CD4-positive, alpha-beta memory T cell (primary cell): ENCODE results near the gene SORCS2. TPM values are rescaled to one million over a fixed set of nuclear protein-coding genes. Genes with fewer than 3 reads are reported as not detected.

ENCODE experiments used
- CTCF ChIA-PET: fragments of 350-600 bp; sonication (Branson Sonifier 250); formaldehyde crosslinking; loops from one replicate; lab custom pipeline; 2021; ENCODE audit warnings: inconsistent platforms; ENCODE audit not compliant: partially characterized antibody; lab: Charles Lee
- POLR2A ChIA-PET: fragments of 350-600 bp; sonication (Branson Sonifier 250); formaldehyde crosslinking; loops from one replicate; lab custom pipeline; 2021; ENCODE audit not compliant: partially characterized antibody; lab: Charles Lee
- DNase-seq, 5 donors: peaks; one replicate each; pipeline versions ENCODE4 v3.0.0 to v3.0.0-alpha.2; 2020 to 2022; ENCODE audit warnings: mixed read lengths in 1 of 5
- H3K27ac ChIP-seq: one replicate; pipeline ENCODE4 v1.7.0; 2013; ENCODE audit warnings: low read depth, low read length
- H3K27me3 ChIP-seq: 2 replicates; pipeline ENCODE4 v1.7.0; 2013; ENCODE audit warnings: mild to moderate bottlenecking, low read length, moderate library complexity; ENCODE audit not compliant: insufficient read depth
- H3K36me3 ChIP-seq: 2 replicates; pipeline ENCODE4 v1.7.0; 2013; ENCODE audit warnings: mild to moderate bottlenecking, low read length, moderate library complexity; ENCODE audit not compliant: insufficient read depth
- H3K4me1 ChIP-seq: 2 replicates; pipeline ENCODE4 v1.7.0; 2013; ENCODE audit warnings: mild to moderate bottlenecking, low read length, moderate library complexity; ENCODE audit not compliant: insufficient read depth
- H3K4me3 ChIP-seq, 2 donors: one replicate each; pipeline ENCODE4 v1.7.0; 2013; ENCODE audit warnings: low read length in 2 of 2, mild to moderate bottlenecking in 1 of 2
- H3K9me3 ChIP-seq, 2 donors: one replicate each; pipeline ENCODE4 v1.7.0; 2013; ENCODE audit warnings: low read length in 2 of 2, control low read depth in 1 of 2; ENCODE audit not compliant: control insufficient read depth in 1 of 2
- H3K27ac Mint-ChIP-seq, 7 donors: one replicate each; pipeline ENCODE4 v1.8.0; 2020 to 2021; ENCODE audit warnings: mixed read lengths in 7 of 7, mild to moderate bottlenecking in 6 of 7, inconsistent platforms in 3 of 7, moderate library complexity in 3 of 7
- H3K27me3 Mint-ChIP-seq, 2 donors: one replicate each; pipeline ENCODE4 v1.8.0; 2020 to 2021; ENCODE audit warnings: mixed read lengths in 2 of 2
- H3K36me3 Mint-ChIP-seq, 2 donors: one replicate each; pipeline ENCODE4 v1.8.0; 2020 to 2021; ENCODE audit warnings: mixed read lengths in 2 of 2, inconsistent platforms in 1 of 2, mild to moderate bottlenecking in 1 of 2
- H3K4me1 Mint-ChIP-seq, 4 donors: one replicate each; pipeline ENCODE4 v1.8.0; 2020 to 2021; ENCODE audit warnings: mixed read lengths in 4 of 4, mild to moderate bottlenecking in 1 of 4
- H3K4me3 Mint-ChIP-seq, 8 donors: one replicate each; pipeline ENCODE4 v1.8.0; 2020 to 2021; ENCODE audit warnings: mixed read lengths in 8 of 8, mild to moderate bottlenecking in 7 of 8, moderate library complexity in 6 of 8, inconsistent platforms in 3 of 8
- H3K9me3 Mint-ChIP-seq, 8 donors: one replicate each; pipeline ENCODE4 v1.8.0; 2020 to 2021; ENCODE audit warnings: mixed read lengths in 8 of 8, mild to moderate bottlenecking in 5 of 8, inconsistent platforms in 3 of 8, moderate library complexity in 1 of 8
- intact Hi-C: fragments of 100-400 bp; cut with micrococcal nuclease; formaldehyde crosslinking; loops from one replicate; pipeline ENCODE4 v1.15.1; 2023
- polyA plus RNA-seq, 2 donors: library from polyadenylated mRNA; unstranded; fragments of 300-500 nt; fragmentation: Illumina TruSeq; gene quantifications; one replicate each; pipeline ENCODE4 v1.2.3, GENCODE V29; 2021
- total RNA-seq, 2 experiments: library from RNA; stranded (reverse); gene quantifications; one replicate each; pipeline ENCODE4 v1.2.3, GENCODE V29; 2021

SORCS2 gene
- total and polyA plus RNA-seq, 4 experiments from 2014 or later, result not detected

- Histone ChIP-seq H3K4me1 (no peaks in the 10 kb centered on the region), H3K36me3 (no peaks in the 10 kb centered on the region), H3K4me3 (no peak overlapping the region), H3K27ac (no peak overlapping the region), H3K27me3 (no peaks in the 10 kb centered on the region), H3K9me3 (no peaks in the 10 kb centered on the region)
- intact Hi-C loops, result no loop called here
- Mint-ChIP-seq H3K4me1 (no peaks in the 10 kb centered on the region), H3K27me3 (peaks cover 3 to 9% of the 10 kb centered on the region in 2 donors), H3K27ac (no peak overlapping the region), H3K9me3 (no peaks in the 10 kb centered on the region), H3K36me3 (no peaks in the 10 kb centered on the region), H3K4me3 (no peak overlapping the region)
- no peak for DNase-seq
- POLR2A ChIA-PET, result interaction anchor here (0.6 kb wide), 1 partner anchor 70 kb away, joined by 3 read pairs; no protein-coding TSS in a partner anchor
- CTCF ChIA-PET, result no interaction called here
Observed at GRCh38 chr4:7458066-7458425, 265.7 kb downstream of the SORCS2 start.

GRCh38 chr4:7458477-7458876 lies 266.1 kb downstream of the SORCS2 start:
- ChIA-PET CTCF (no interaction called here), POLR2A (no interaction called here)
- H3K27me3 ChIP-seq, result no peaks in the 10 kb centered on the region
- no peak overlapping the region for H3K27ac ChIP-seq
- no peaks in the 10 kb centered on the region for H3K4me1 ChIP-seq
- Mint-ChIP-seq H3K27me3 (peaks cover 3 to 9% of the 10 kb centered on the region in 2 donors), H3K36me3 (no peaks in the 10 kb centered on the region), H3K4me3 (no peak overlapping the region), H3K9me3 (peaks cover 0 to 1% (median 0%) of the 10 kb centered on the region in 8 donors), H3K4me1 (no peaks in the 10 kb centered on the region), H3K27ac (no peak overlapping the region)
- H3K36me3 ChIP-seq, result no peaks in the 10 kb centered on the region
- no peak overlapping the region for H3K4me3 ChIP-seq
- no peak for DNase-seq
- H3K9me3 ChIP-seq, result no peaks in the 10 kb centered on the region
- intact Hi-C loops, result no loop called here

GRCh38 chr4:7459471-7459870 lies 267.1 kb downstream of the SORCS2 start:
- Histone ChIP-seq H3K9me3 (no peaks in the 10 kb centered on the region), H3K27ac (no peak overlapping the region), H3K36me3 (no peaks in the 10 kb centered on the region), H3K4me3 (no peak overlapping the region), H3K4me1 (no peaks in the 10 kb centered on the region), H3K27me3 (no peaks in the 10 kb centered on the region)
- Mint-ChIP-seq H3K4me3 (no peak overlapping the region), H3K27ac (no peak overlapping the region), H3K9me3 (peaks cover 0 to 2% (median 0%) of the 10 kb centered on the region in 8 donors), H3K27me3 (peaks cover 3 to 9% of the 10 kb centered on the region in 2 donors), H3K4me1 (no peaks in the 10 kb centered on the region), H3K36me3 (no peaks in the 10 kb centered on the region)
- intact Hi-C loops, result no loop called here
- DNase-seq, result no peak
- POLR2A ChIA-PET, result no interaction called here
- CTCF ChIA-PET, result no interaction called here

GRCh38 chr4:7460566-7460965 lies 268.2 kb downstream of the SORCS2 start:
- Histone ChIP-seq H3K4me3 (no peak overlapping the region), H3K27ac (no peak overlapping the region), H3K4me1 (no peaks in the 10 kb centered on the region), H3K36me3 (no peaks in the 10 kb centered on the region), H3K27me3 (no peaks in the 10 kb centered on the region), H3K9me3 (no peaks in the 10 kb centered on the region)
- ChIA-PET CTCF (no interaction called here), POLR2A (no interaction called here)
- intact Hi-C loops, result no loop called here
- Mint-ChIP-seq H3K27ac (no peak overlapping the region), H3K4me3 (no peak overlapping the region), H3K36me3 (no peaks in the 10 kb centered on the region), H3K9me3 (peaks cover 0 to 4% (median 0%) of the 10 kb centered on the region in 8 donors), H3K4me1 (no peaks in the 10 kb centered on the region), H3K27me3 (peaks cover 3 to 9% of the 10 kb centered on the region in 2 donors)
- DNase-seq, result no peak

GRCh38 chr4:7461230-7461629 lies 268.9 kb downstream of the SORCS2 start:
- Mint-ChIP-seq H3K27ac (no peak overlapping the region), H3K4me1 (no peaks in the 10 kb centered on the region), H3K27me3 (peaks cover 3 to 9% of the 10 kb centered on the region in 2 donors), H3K36me3 (no peaks in the 10 kb centered on the region), H3K9me3 (peaks cover 0 to 5% (median 0%) of the 10 kb centered on the region in 8 donors), H3K4me3 (no peak overlapping the region)
- DNase-seq, result no peak
- Histone ChIP-seq H3K9me3 (no peaks in the 10 kb centered on the region), H3K36me3 (no peaks in the 10 kb centered on the region), H3K4me1 (no peaks in the 10 kb centered on the region), H3K4me3 (no peak overlapping the region), H3K27ac (no peak overlapping the region), H3K27me3 (no peaks in the 10 kb centered on the region)
- ChIA-PET CTCF (no interaction called here), POLR2A (no interaction called here)
- intact Hi-C loops, result no loop called here

- Histone ChIP-seq H3K4me3 (no peak overlapping the region), H3K27ac (no peak overlapping the region), H3K4me1 (no peaks in the 10 kb centered on the region), H3K9me3 (no peaks in the 10 kb centered on the region), H3K27me3 (no peaks in the 10 kb centered on the region), H3K36me3 (no peaks in the 10 kb centered on the region)
- no peaks in the 10 kb centered on the region for H3K4me1 Mint-ChIP-seq
- H3K9me3 Mint-ChIP-seq, result peaks cover 0 to 5% (median 0%) of the 10 kb centered on the region in 8 donors
- POLR2A ChIA-PET, result no interaction called here
- no peaks in the 10 kb centered on the region for H3K36me3 Mint-ChIP-seq
- H3K27ac Mint-ChIP-seq, result no peak overlapping the region
- CTCF ChIA-PET, result no interaction called here
- intact Hi-C loops, result no loop called here
- DNase-seq, result no peak
- no peak overlapping the region for H3K4me3 Mint-ChIP-seq
- H3K27me3 Mint-ChIP-seq, result peaks cover 3 to 9% of the 10 kb centered on the region in 2 donors
Observed at GRCh38 chr4:7462509-7462971, 270.2 kb downstream of the SORCS2 start.

- H3K4me3 ChIP-seq, result no peak overlapping the region
- Mint-ChIP-seq H3K4me3 (no peak overlapping the region), H3K36me3 (no peaks in the 10 kb centered on the region), H3K27ac (no peak overlapping the region), H3K27me3 (peaks cover 3 to 7% of the 10 kb centered on the region in 2 donors), H3K9me3 (peaks cover 0 to 5% (median 0%) of the 10 kb centered on the region in 8 donors), H3K4me1 (no peaks in the 10 kb centered on the region)
- CTCF ChIA-PET, result no interaction called here
- H3K36me3 ChIP-seq, result no peaks in the 10 kb centered on the region
- intact Hi-C loops, result no loop called here
- H3K4me1 ChIP-seq, result no peaks in the 10 kb centered on the region
- DNase-seq, result no peak
- no peaks in the 10 kb centered on the region for H3K27me3 ChIP-seq
- no peaks in the 10 kb centered on the region for H3K9me3 ChIP-seq
- no peak overlapping the region for H3K27ac ChIP-seq
- POLR2A ChIA-PET, result no interaction called here
Observed at GRCh38 chr4:7463566-7464258, 271.4 kb downstream of the SORCS2 start.
